Measurements from ENCODE around the gene RGS7. TPM values are rescaled to one million over a fixed set of nuclear protein-coding genes. Genes with fewer than 3 reads are reported as not detected.

Gene RGS7
- total and polyA plus RNA-seq, 10 of the 15 experiments (the other 5 are each of a cell fraction or from before 2014, with no cell fraction given): not detected

DNA sequence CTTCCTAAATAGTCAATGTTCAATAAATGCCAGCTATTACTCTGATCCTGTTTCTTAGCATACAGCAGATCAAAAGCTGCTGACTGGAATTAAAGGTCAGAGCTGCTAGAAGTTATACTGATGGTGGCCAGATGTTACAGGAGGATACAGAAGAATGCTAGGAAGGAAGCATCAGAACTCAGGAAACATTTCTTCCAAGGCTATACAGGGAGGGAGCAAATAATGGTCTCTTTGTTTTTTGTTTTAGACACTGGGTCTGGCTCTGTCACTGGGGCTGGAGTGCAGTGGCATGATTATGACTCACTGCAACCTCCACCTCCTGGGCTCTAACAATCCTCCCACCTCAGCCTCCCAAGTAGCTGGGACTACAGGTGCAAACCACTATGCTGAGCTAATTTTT, 175.5 kb downstream of the RGS7 start:
- SMC1A ChIA-PET (ENCODE audit: uncharacterized antibody, unreplicated experiment): interaction anchor here (1.2 kb wide), 1 partner anchor 8 kb away, joined by 4 read pairs; no protein-coding TSS in a partner anchor
- BruUV-seq (replicated peaks): no TSS peak

More for the DNA sequence above, 175.5 kb downstream of the RGS7 start:
- ATAC-seq (no peak), FAIRE-seq (no peak), DNase-seq (ENCODE audit: low read depth, low spot score) (no peak)
- intact Hi-C loops (cut with micrococcal nuclease; ENCODE audit: unreplicated experiment) (no loop called here), in situ Hi-C loops (cut with MboI) (no loop called here)
- no peaks in the 10 kb centered on the region for H3K9me3 ChIP-seq (replicated peaks; ENCODE audit: control insufficient read depth, insufficient read depth, low read length)
- no peaks in the 10 kb centered on the region for H3K79me2 ChIP-seq (ENCODE audit: control insufficient read depth, insufficient read depth, low read length)
- H2AFZ ChIP-seq (ENCODE audit: control insufficient read depth, low read depth, low read length): no peak overlapping the region
- POLR2A ChIA-PET: no interaction called here
- no peak overlapping the region for H3K9ac ChIP-seq (ENCODE audit: control insufficient read depth, insufficient read depth, low read length)
- no peaks in the 10 kb centered on the region for H3K4me1 ChIP-seq (ENCODE audit: control insufficient read depth, insufficient read depth, low read length)
- no peak overlapping the region for H3K4me2 ChIP-seq (ENCODE audit: control insufficient read depth, insufficient read depth)
- H4K20me1 ChIP-seq (ENCODE audit: control insufficient read depth, insufficient read depth): no peaks in the 10 kb centered on the region
- H3K4me3 ChIP-seq: no peak overlapping the region
- no peak for TF ChIP-seq E2F8 (IDR thresholded peaks at IDR 0.05; ENCODE audit: low read depth, partially characterized antibody)
- no peak for TF ChIP-seq MYB (IDR thresholded peaks at IDR 0.05; ENCODE audit: borderline replicate concordance, low read depth, low read length)
- no peak for TF ChIP-seq FOXK2 (IDR thresholded peaks at IDR 0.05)
- no peak for TF ChIP-seq HDAC6 (IDR thresholded peaks at IDR 0.05; ENCODE audit: unreplicated experiment)
- no peak for TF ChIP-seq MEF2B (IDR thresholded peaks at IDR 0.05; ENCODE audit: partially characterized antibody, poor library complexity, severe bottlenecking)
- TF ChIP-seq TAF1 (IDR thresholded peaks at IDR 0.05; ENCODE audit: borderline replicate concordance, low read depth, low read length): no peak
- TF ChIP-seq SP1 (IDR thresholded peaks at IDR 0.05; ENCODE audit: low read depth, low read length): no peak
- TF ChIP-seq USF2 (IDR thresholded peaks at IDR 0.05; ENCODE audit: borderline replicate concordance, low read depth, low read length): no peak
- TF ChIP-seq MLLT1 (IDR thresholded peaks at IDR 0.05): no peak
- TF ChIP-seq BACH1 (IDR thresholded peaks at IDR 0.05; ENCODE audit: borderline replicate concordance): no peak
- no peak for TF ChIP-seq ZNF622 (IDR thresholded peaks at IDR 0.05)
- no peak for TF ChIP-seq HDAC2 (IDR thresholded peaks at IDR 0.05)
- TF ChIP-seq CEBPB (IDR thresholded peaks at IDR 0.05; ENCODE audit: borderline replicate concordance in 1 of 2, low read depth in 2 of 2, low read length in 2 of 2): no peak
- TF ChIP-seq ASH2L (IDR thresholded peaks at IDR 0.05; ENCODE audit: borderline replicate concordance, low read depth): no peak
- RAD21 ChIA-PET (ENCODE audit: unreplicated experiment): no interaction called here
- H3K36me3 ChIP-seq (ENCODE audit: control insufficient read depth in 2 of 2, insufficient read depth in 2 of 2, low read length in 1 of 2): no peaks in the 10 kb centered on the region
- no peaks in the 10 kb centered on the region for H3K27me3 ChIP-seq (replicated peaks in 1 of 2; ENCODE audit: control insufficient read depth in 2 of 2, insufficient read depth in 2 of 2, low read length in 1 of 2)
- CTCF ChIA-PET: no interaction called here
- no peak overlapping the region for H3K27ac ChIP-seq (ENCODE audit: control insufficient read depth, insufficient read depth)

All from GM12878 (cell line).